ENCODE measurements around the gene LOXL4. TPM values are rescaled to one million over a fixed set of nuclear protein-coding genes. Genes with fewer than 3 reads are reported as not detected.

The LOXL4 gene
- total RNA-seq, 1 experiment from 2014 or later: 1.3 TPM

DNA sequence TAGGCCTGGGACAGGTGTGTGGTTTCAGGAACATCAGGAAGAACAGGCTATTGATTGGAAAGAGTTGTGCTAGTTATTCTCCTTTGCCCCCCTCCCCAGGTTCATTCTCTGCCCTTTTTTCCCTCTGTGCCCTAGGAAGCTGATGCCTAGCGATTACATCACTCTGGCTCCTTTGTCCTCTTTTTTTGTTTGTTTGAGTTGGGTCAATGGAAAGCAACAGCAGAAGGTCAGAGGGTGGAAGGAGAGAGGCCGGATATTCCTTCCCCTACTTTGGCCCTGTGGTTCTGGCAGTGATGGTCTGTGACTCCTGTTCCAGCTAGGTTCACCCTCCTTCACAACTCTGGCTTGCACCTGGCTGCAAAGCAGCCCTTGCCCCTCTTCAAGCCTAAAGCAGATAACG, 18.9 kb downstream of the LOXL4 start:
- Histone ChIP-seq H4K20me1 (ENCODE audit: insufficient read depth) (no peaks in the 10 kb centered on the region), H3K79me2 (ENCODE audit: insufficient read depth, low read length) (no peaks in the 10 kb centered on the region), H3K27ac (ENCODE audit: low read depth, low read length) (no peak overlapping the region), H3K9me2 (ENCODE audit: insufficient read depth) (no peaks in the 10 kb centered on the region), H3K4me3 (replicated peaks in 1 of 2; ENCODE audit: low read depth in 1 of 2, low read length in 2 of 2) (no peak overlapping the region), H3K4me1 (ENCODE audit: control insufficient read depth in 1 of 2, insufficient read depth in 2 of 2, low read length in 2 of 2) (no peaks in the 10 kb centered on the region), H3K4me2 (ENCODE audit: low read length) (no peak overlapping the region), H3K9me3 (ENCODE audit: control insufficient read depth in 1 of 2, insufficient read depth in 1 of 2, low read depth in 1 of 2, low read length in 2 of 2) (no peaks in the 10 kb centered on the region), H3K27me3 (ENCODE audit: insufficient read depth, low read length) (no peaks in the 10 kb centered on the region), H3K36me3 (ENCODE audit: control insufficient read depth in 1 of 2, insufficient read depth in 2 of 2, low read length in 2 of 2) (peaks cover 6% of the 10 kb centered on the region in 2 experiments; a peak in 2 of 4 replicates), H3K9ac (ENCODE audit: low read length) (no peak overlapping the region), H2AFZ (ENCODE audit: low read depth, low read length, poor library complexity, severe bottlenecking) (no peak overlapping the region)
- ChIA-PET RAD21 (ENCODE audit: low non-redundant PET in 1 of 2, low total read pairs in 2 of 2, uncharacterized antibody in 2 of 2, unreplicated experiment in 2 of 2) (no interaction called here), POLR2A (no interaction called here), CTCF (no interaction called here)
- DNase-seq (ENCODE audit: low read depth, low spot score) (no peak), ATAC-seq (no peak)
- TF ChIP-seq CEBPB (IDR thresholded peaks at IDR 0.05; ENCODE audit: low read depth) (no peak), EGR1 (IDR thresholded peaks at IDR 0.05; ENCODE audit: low read depth) (no peak), POLR2AphosphoS5 (IDR thresholded peaks at IDR 0.05; ENCODE audit: low read depth, low read length) (no peak), EZH2 (IDR thresholded peaks at IDR 0.05) (no peak), REST (IDR thresholded peaks at IDR 0.05; ENCODE audit: low read depth) (no peak), POLR2A (IDR thresholded peaks at IDR 0.05; ENCODE audit: borderline replicate concordance, extremely low read depth, insufficient read depth, insufficient read length) (no peak), JUND (IDR thresholded peaks at IDR 0.05) (no peak), ZNF274 (IDR thresholded peaks at IDR 0.05; ENCODE audit: low read depth, low read length) (no peak), SIN3A (IDR thresholded peaks at IDR 0.05; ENCODE audit: low read depth) (no peak)
- TF ChIP-seq, protein P1, sequence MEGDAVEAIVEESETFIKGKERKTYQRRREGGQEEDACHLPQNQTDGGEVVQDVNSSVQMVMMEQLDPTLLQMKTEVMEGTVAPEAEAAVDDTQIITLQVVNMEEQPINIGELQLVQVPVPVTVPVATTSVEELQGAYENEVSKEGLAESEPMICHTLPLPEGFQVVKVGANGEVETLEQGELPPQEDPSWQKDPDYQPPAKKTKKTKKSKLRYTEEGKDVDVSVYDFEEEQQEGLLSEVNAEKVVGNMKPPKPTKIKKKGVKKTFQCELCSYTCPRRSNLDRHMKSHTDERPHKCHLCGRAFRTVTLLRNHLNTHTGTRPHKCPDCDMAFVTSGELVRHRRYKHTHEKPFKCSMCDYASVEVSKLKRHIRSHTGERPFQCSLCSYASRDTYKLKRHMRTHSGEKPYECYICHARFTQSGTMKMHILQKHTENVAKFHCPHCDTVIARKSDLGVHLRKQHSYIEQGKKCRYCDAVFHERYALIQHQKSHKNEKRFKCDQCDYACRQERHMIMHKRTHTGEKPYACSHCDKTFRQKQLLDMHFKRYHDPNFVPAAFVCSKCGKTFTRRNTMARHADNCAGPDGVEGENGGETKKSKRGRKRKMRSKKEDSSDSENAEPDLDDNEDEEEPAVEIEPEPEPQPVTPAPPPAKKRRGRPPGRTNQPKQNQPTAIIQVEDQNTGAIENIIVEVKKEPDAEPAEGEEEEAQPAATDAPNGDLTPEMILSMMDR (IDR thresholded peaks at IDR 0.05 in 2 of 3, conservative IDR thresholded peaks at IDR 0.05 in 1 of 3; ENCODE audit: borderline replicate concordance in 1 of 3, insufficient read depth in 1 of 3, low read depth in 2 of 3, low read length in 2 of 3): no peak
- BruUV-seq (replicated peaks): no TSS peak
- intact Hi-C loops (cut with micrococcal nuclease): no loop called here
